Measurements from ENCODE around the gene ZFYVE21.

The ZFYVE21 gene

GRCh38 chr14:103735022-103735421, 19.4 kb downstream of the ZFYVE21 start:
- TF ChIP-seq SPI1 (IDR thresholded peaks at IDR 0.05; ENCODE audit: borderline replicate concordance, low read depth) (no peak), CTCF (IDR thresholded peaks at IDR 0.05; ENCODE audit: insufficient read depth, low read length) (no peak)
- no peak overlapping the region for H3K27ac ChIP-seq (replicated peaks)
- DNase-seq (ENCODE audit: low read depth in 1 of 2, low spot score in 1 of 2): no peak
- H3K4me3 ChIP-seq (replicated peaks; ENCODE audit: insufficient read depth, low read length): no peak overlapping the region
- H3K27me3 ChIP-seq (ENCODE audit: insufficient read depth, poor library complexity, severe bottlenecking): no peaks in the 10 kb centered on the region

- no peaks in the 10 kb centered on the region for H3K27me3 ChIP-seq (ENCODE audit: insufficient read depth, poor library complexity, severe bottlenecking)
- H3K27ac ChIP-seq (replicated peaks): no peak overlapping the region
- TF ChIP-seq GABPA (IDR thresholded peaks at IDR 0.05; ENCODE audit: low read depth) (no peak), POLR2AphosphoS5 (IDR thresholded peaks at IDR 0.05; ENCODE audit: low read depth) (no peak), CTCF (IDR thresholded peaks at IDR 0.05; ENCODE audit: insufficient read depth, low read length) (no peak), SPI1 (IDR thresholded peaks at IDR 0.05; ENCODE audit: borderline replicate concordance, low read depth) (no peak), REST (IDR thresholded peaks at IDR 0.05; ENCODE audit: insufficient replicate concordance, low read depth) (no peak)
- H3K4me3 ChIP-seq (replicated peaks; ENCODE audit: insufficient read depth, low read length): no peak overlapping the region
- no peak for DNase-seq (ENCODE audit: low read depth in 1 of 2, low spot score in 1 of 2)
These were observed 19.8 kb downstream of the ZFYVE21 start for GRCh38 chr14:103735439-103735814.

GRCh38 chr14:103735815-103736545, 20.4 kb downstream of the ZFYVE21 start:
- no peak overlapping the region for H3K4me3 ChIP-seq (replicated peaks; ENCODE audit: insufficient read depth, low read length)
- no peak overlapping the region for H3K27ac ChIP-seq (replicated peaks)
- H3K27me3 ChIP-seq (ENCODE audit: insufficient read depth, poor library complexity, severe bottlenecking): no peaks in the 10 kb centered on the region
- TF ChIP-seq CTCF (IDR thresholded peaks at IDR 0.05; ENCODE audit: insufficient read depth, low read length): no peak
- TF ChIP-seq GABPA (IDR thresholded peaks at IDR 0.05; ENCODE audit: low read depth): no peak
- no peak for TF ChIP-seq REST (IDR thresholded peaks at IDR 0.05; ENCODE audit: insufficient replicate concordance, low read depth)
- TF ChIP-seq POLR2AphosphoS5 (IDR thresholded peaks at IDR 0.05; ENCODE audit: low read depth): no peak
- no peak for TF ChIP-seq SPI1 (IDR thresholded peaks at IDR 0.05; ENCODE audit: borderline replicate concordance, low read depth)
- DNase-seq (ENCODE audit: low read depth in 1 of 2, low spot score in 1 of 2): no peak

Data from HL-60 (cell line).